SK-N-SH (cell line): ENCODE data around the gene BRD4. TPM values are rescaled to one million over a fixed set of nuclear protein-coding genes. Genes with fewer than 3 reads are reported as not detected.

ENCODE experiments used
- CTCF ChIA-PET: fragments of 300-600, 350-600 bp; formaldehyde crosslinking; extraction: SDS; loops from one replicate; lab custom pipeline; 2021; lab: Yijun Ruan, JAX
- POLR2A ChIA-PET: fragments of 350-600 bp; sonication (Branson Sonifier 250); formaldehyde crosslinking; extraction: SDS; loops from one replicate; lab custom pipeline; 2020; ENCODE audit warnings: antibody characterized with exemption, inconsistent platforms; lab: Yijun Ruan, JAX
- DNase-seq: peaks from one replicate; pipeline ENCODE4 v3.0.0; 2012
- H2AFZ ChIP-seq: fragments of 200-600 bp; sonication (generic); 2 replicates; pipeline ENCODE4 v1.8.1; 2016; ENCODE audit warnings: antibody characterized with exemption, mild to moderate bottlenecking, low read depth
- H3F3A ChIP-seq: fragments of 200-600 bp; sonication (generic); replicated peaks from 2 replicates; pipeline ENCODE3; 2016; ENCODE audit warnings: antibody characterized with exemption, mild to moderate bottlenecking; ENCODE audit not compliant: insufficient read depth
- H3K27ac ChIP-seq, 2 experiments: fragments of 200-500 bp in 1 of 2; fragments of 200-600 bp in 1 of 2; sonication (Bioruptor generic) in 1 of 2; sonication (generic), shearing (Covaris generic) in 1 of 2; 2 replicates each; pipeline versions ENCODE4 v1.5.1 to v1.6.1; 2014 to 2016; ENCODE audit warnings: low read depth in 2 of 2, inconsistent platforms in 1 of 2, low read length in 1 of 2, mild to moderate bottlenecking in 1 of 2, mixed read lengths in 1 of 2
- H3K27me3 ChIP-seq: fragments of 200-600 bp; sonication (generic), shearing (Covaris generic); 2 replicates; pipeline ENCODE4 v1.6.1; 2016; ENCODE audit warnings: mixed run types; ENCODE audit not compliant: insufficient read depth
- H3K36me3 ChIP-seq, 2 experiments: fragments of 200-500 bp in 1 of 2; fragments of 200-600 bp in 1 of 2; sonication (Bioruptor generic) in 1 of 2; sonication (generic) in 1 of 2; replicated peaks in 1 of 2; 2 replicates each; pipeline versions ENCODE3 to v1.5.1; 2014 to 2016; ENCODE audit warnings: low read length in 1 of 2, mild to moderate bottlenecking in 1 of 2; ENCODE audit not compliant: insufficient read depth in 2 of 2, control insufficient read depth in 1 of 2
- H3K4me1 ChIP-seq, 2 experiments: fragments of 200-500 bp in 1 of 2; fragments of 200-600 bp in 1 of 2; sonication (Bioruptor generic) in 1 of 2; sonication (generic), shearing (Covaris generic) in 1 of 2; 2 replicates each; pipeline versions ENCODE4 v1.5.1 to v1.6.1; 2014 to 2016; ENCODE audit warnings: low read depth in 1 of 2, low read length in 1 of 2, mixed run types in 1 of 2; ENCODE audit not compliant: insufficient read depth in 2 of 2, control insufficient read depth in 1 of 2
- H3K4me2 ChIP-seq: fragments of 200-600 bp; sonication (generic), shearing (Covaris generic); 2 replicates; pipeline ENCODE4 v1.6.1; 2017; ENCODE audit warnings: mixed run types
- H3K4me3 ChIP-seq, 2 experiments: fragments of 200-500 bp in 1 of 2; fragments of 200-600 bp in 1 of 2; sonication (Bioruptor generic) in 1 of 2; sonication (generic), shearing (Covaris generic) in 1 of 2; 2 replicates each; pipeline versions ENCODE4 v1.5.1 to v1.8.1; 2014 to 2016; ENCODE audit warnings: low read depth in 2 of 2, inconsistent platforms in 1 of 2, low read length in 1 of 2, mild to moderate bottlenecking in 1 of 2, mixed read lengths in 1 of 2, moderate library complexity in 1 of 2
- H3K79me2 ChIP-seq: fragments of 200-600 bp; sonication (generic); 2 replicates; pipeline ENCODE4 v1.8.1; 2017; ENCODE audit warnings: mild to moderate bottlenecking; ENCODE audit not compliant: insufficient read depth
- H3K9ac ChIP-seq: fragments of 200-600 bp; sonication (generic); 2 replicates; pipeline ENCODE4 v1.6.1; 2017; ENCODE audit warnings: mixed run types
- H3K9me2 ChIP-seq: fragments of 200-600 bp; sonication (generic); 2 replicates; pipeline ENCODE4 v1.6.1; 2017; ENCODE audit warnings: mixed run types
- H3K9me3 ChIP-seq: fragments of 200-600 bp; sonication (generic); 2 replicates; pipeline ENCODE4 v1.6.1; 2017; ENCODE audit warnings: mixed run types, mild to moderate bottlenecking, moderate library complexity
- H4K20me1 ChIP-seq: fragments of 200-600 bp; sonication (generic); 2 replicates; pipeline ENCODE4 v1.6.1; 2017; ENCODE audit warnings: mild to moderate bottlenecking, mixed run types; ENCODE audit not compliant: insufficient read depth
- FOSL2 ChIP-seq: IDR thresholded peaks from 2 replicates; pipeline ENCODE4 v1.4.0; 2012; ENCODE audit warnings: low read depth, mild to moderate bottlenecking, moderate library complexity, borderline replicate concordance
- GABPA ChIP-seq: IDR thresholded peaks from 2 replicates; pipeline ENCODE4 v1.4.0; 2012; ENCODE audit warnings: low read depth, mild to moderate bottlenecking
- JUND ChIP-seq: IDR thresholded peaks from 2 replicates; pipeline ENCODE4 v1.4.0; 2012
- RFX5 ChIP-seq: IDR thresholded peaks from 2 replicates; pipeline ENCODE4 v1.6.1; 2012; ENCODE audit warnings: mild to moderate bottlenecking, improper control_type of control experiment, low read length
- SMC3 ChIP-seq: IDR thresholded peaks from 2 replicates; pipeline ENCODE4 v1.6.1; 2012; ENCODE audit warnings: low read depth, low read length, improper control_type of control experiment
- TAF1 ChIP-seq: IDR thresholded peaks from 2 replicates; pipeline ENCODE4 v1.6.1; 2012; ENCODE audit warnings: low read depth, mild to moderate bottlenecking, low read length, moderate library complexity, borderline replicate concordance
- YY1 ChIP-seq: IDR thresholded peaks from 2 replicates; pipeline ENCODE4 v1.4.0; 2012; ENCODE audit warnings: low read depth, mild to moderate bottlenecking
- WGBS: methylation state at CpG from one replicate; pipeline ENCODE4 v1.1.6; 2017; ENCODE audit warnings: low lambda C conversion rate; 5-methylcytosine and 5-hydroxymethylcytosine counted together
- polyA plus RNA-seq, 3 experiments: library from polyadenylated mRNA; depleted of rRNA; stranded (reverse); fragments of >200 nt; gene quantifications; 2 replicates each; pipeline ENCODE4 v1.2.3, GENCODE V29; 2012
- TF ChIP-seq, protein P1 (sequence below): fragments of 150-350 bp; IDR thresholded peaks from 2 replicates; pipeline ENCODE4 v1.6.1; 2017; ENCODE audit warnings: antibody characterized with exemption, low read length, low read depth, borderline replicate concordance
- TF ChIP-seq, protein P2 (sequence below): fragments of 150-350 bp; IDR thresholded peaks from 2 replicates; pipeline ENCODE4 v1.6.1; 2016; ENCODE audit warnings: mild to moderate bottlenecking, low read depth, low read length
- TF ChIP-seq, protein P3 (sequence below): IDR thresholded peaks from 2 replicates; pipeline ENCODE4; 2012

Gene BRD4
- polyA plus RNA-seq, 1 of the 3 experiments (the other 2 are of a cell fraction), result 10.0 TPM

DNA sequence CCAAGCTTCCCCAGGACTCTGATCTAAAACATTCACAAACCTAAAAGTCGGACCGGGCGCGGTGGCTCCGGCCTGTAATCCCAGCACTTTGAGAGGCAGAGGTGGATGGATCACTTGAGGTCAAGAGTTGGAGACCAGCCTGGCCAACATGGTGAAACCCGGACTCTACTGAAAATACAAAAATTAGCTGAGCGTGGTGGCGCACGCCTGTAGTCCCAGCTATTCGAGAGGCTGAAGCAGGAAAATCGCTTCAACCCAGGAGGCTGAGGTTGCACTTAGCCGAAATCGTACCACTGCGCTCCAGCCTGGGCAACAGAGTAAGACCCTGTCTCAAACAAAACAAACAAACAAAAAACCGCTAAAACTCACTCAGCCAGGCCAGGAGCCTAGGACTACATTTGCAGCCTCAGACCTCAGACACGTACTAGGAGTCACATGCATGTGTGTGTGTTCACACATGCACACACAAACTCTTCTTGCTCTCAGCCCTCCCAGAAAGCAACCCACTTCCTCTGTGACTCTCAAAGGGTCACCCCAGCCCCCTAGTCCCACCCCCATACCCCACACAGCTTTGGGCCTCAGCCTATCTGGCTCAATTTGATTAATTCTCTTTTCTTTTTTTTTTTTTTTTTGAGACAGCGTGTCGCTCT lies 130.8 kb downstream of the BRD4 start:
- Histone ChIP-seq H3K27me3 (no peaks in the 10 kb centered on the region), H3K9me3 (no peaks in the 10 kb centered on the region), H4K20me1 (no peaks in the 10 kb centered on the region), H3K4me3 (0 out of 4 replicates have a peak overlapping the region, but pooled peaks of 1 of the 2 experiments have one; percentile 43), H3K79me2 (no peaks in the 10 kb centered on the region), H3K4me2 (peak overlapping the region; percentile 52; the same call in 1 of the 2 replicates), H2AFZ (peak overlapping the region; percentile 74; the same call in 1 of the 2 replicates), H3K27ac (no peak overlapping the region), H3K4me1 (peaks cover 0 to 18% of the 10 kb centered on the region in 2 experiments; a peak in 1 of 4 replicates), H3F3A (peaks cover 11% of the 10 kb centered on the region), H3K9me2 (no peaks in the 10 kb centered on the region), H3K36me3 (no peaks in the 10 kb centered on the region), H3K9ac (no peak overlapping the region)
- no peak for DNase-seq
- ChIA-PET CTCF (interaction anchor here (0.8 to 2.1 kb wide), 3 partner anchors 11 to 62 kb away, joined by 3 to 5 read pairs (median 3); no protein-coding TSS in a partner anchor), POLR2A (no interaction called here)
- WGBS, result 97% methylated on average over 14 of the region's 18 CpGs
- TF ChIP-seq, protein P1, sequence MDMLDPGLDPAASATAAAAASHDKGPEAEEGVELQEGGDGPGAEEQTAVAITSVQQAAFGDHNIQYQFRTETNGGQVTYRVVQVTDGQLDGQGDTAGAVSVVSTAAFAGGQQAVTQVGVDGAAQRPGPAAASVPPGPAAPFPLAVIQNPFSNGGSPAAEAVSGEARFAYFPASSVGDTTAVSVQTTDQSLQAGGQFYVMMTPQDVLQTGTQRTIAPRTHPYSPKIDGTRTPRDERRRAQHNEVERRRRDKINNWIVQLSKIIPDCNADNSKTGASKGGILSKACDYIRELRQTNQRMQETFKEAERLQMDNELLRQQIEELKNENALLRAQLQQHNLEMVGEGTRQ, result no peak
- TF ChIP-seq RFX5, result no peak
- TF ChIP-seq YY1, result no peak
- TF ChIP-seq, protein P2, sequence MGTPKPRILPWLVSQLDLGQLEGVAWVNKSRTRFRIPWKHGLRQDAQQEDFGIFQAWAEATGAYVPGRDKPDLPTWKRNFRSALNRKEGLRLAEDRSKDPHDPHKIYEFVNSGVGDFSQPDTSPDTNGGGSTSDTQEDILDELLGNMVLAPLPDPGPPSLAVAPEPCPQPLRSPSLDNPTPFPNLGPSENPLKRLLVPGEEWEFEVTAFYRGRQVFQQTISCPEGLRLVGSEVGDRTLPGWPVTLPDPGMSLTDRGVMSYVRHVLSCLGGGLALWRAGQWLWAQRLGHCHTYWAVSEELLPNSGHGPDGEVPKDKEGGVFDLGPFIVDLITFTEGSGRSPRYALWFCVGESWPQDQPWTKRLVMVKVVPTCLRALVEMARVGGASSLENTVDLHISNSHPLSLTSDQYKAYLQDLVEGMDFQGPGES, result no peak
- TF ChIP-seq JUND, result no peak
- TF ChIP-seq, protein P3, sequence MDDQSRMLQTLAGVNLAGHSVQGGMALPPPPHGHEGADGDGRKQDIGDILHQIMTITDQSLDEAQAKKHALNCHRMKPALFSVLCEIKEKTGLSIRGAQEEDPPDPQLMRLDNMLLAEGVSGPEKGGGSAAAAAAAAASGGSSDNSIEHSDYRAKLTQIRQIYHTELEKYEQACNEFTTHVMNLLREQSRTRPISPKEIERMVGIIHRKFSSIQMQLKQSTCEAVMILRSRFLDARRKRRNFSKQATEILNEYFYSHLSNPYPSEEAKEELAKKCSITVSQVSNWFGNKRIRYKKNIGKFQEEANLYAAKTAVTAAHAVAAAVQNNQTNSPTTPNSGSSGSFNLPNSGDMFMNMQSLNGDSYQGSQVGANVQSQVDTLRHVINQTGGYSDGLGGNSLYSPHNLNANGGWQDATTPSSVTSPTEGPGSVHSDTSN, result no peak
- TF ChIP-seq GABPA, result no peak
- no peak for TF ChIP-seq FOSL2

DNA sequence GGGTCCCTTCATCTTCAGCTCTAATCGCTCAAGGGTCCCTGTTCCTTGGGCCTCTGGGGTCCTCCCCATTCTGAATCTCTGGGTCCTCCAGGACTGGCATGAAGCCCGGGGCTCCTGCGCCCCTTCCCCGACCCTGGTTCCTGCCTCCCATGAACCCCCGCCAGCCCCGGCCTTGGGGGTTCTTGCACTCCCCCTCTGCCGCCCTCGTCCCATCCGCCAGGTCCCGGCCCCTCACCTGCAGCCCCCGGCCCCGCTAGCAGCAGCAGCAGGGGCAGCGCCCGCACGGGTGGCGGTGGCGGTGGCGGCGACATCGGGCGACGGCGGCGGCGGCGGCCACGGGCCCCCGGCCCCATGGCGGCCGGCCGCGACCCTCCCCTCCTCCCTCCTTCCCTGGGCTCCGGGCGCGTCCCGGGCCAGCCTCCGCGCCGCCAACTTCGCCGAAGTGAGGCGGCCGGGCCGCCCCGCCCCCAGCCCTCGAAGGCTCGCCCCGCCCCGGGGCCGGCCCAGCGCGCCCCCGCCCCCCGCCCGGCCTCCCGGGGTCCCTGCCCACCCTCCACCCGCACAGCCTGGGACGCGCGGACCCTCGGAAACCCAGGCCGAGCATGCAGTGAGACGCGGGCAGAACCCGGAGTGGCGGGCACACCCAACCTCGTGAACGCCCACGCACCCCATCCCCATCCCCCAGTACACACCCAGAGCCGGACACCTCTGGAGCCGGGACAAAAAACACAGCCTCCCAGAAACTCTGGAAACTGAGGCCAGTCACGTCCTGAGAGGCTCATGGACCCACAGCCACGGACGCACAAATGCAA lies 131.6 kb downstream of the BRD4 start, which contains the start of gene NOTCH3:
TSS of gene NOTCH3 (minus strand) at position 443 of the 812 bp plus-strand sequence. CDS start at position 353, 90 bp downstream.
- 2% methylated on average over 20 of the region's 74 CpGs for WGBS
- peak within 1 kb of the TSS; percentile 67 for H3K9ac ChIP-seq
- H3K4me1 ChIP-seq, result peaks cover 0 to 18% of the 10 kb centered on the region in 2 experiments; a peak in 1 of 4 replicates
- no peak for TF ChIP-seq TAF1
- TF ChIP-seq SMC3, result no peak
- H3F3A ChIP-seq, result peaks cover 11% of the 10 kb centered on the region
- peak within 1 kb of the TSS; percentile 62 to 75 for H3K4me3 ChIP-seq
- no peaks in the 10 kb centered on the region for H4K20me1 ChIP-seq
- H3K9me3 ChIP-seq, result no peaks in the 10 kb centered on the region
- ChIA-PET CTCF (interaction anchor here (0.7 to 1.4 kb wide), 2 partner anchors 13 to 23 kb away, joined by 3 read pairs; no protein-coding TSS in a partner anchor), POLR2A (interaction anchor here (2.0 kb wide), 1 partner anchor 218 kb away, joined by 5 read pairs; the partner anchor contains the start of gene AKAP8L)
- H3K9me2 ChIP-seq, result no peaks in the 10 kb centered on the region
- DNase-seq, result peak; percentile 88
- peak within 1 kb of the TSS in 1 of 2 experiments; percentile 8; a peak in 1 of 4 replicates for H3K27ac ChIP-seq
- no peaks in the 10 kb centered on the region for H3K27me3 ChIP-seq
- H3K36me3 ChIP-seq, result no peaks in the 10 kb centered on the region
- H3K79me2 ChIP-seq, result no peaks in the 10 kb centered on the region
- peak within 1 kb of the TSS; percentile 79; the same call in 1 of the 2 replicates for H2AFZ ChIP-seq
- H3K4me2 ChIP-seq, result peak within 1 kb of the TSS; percentile 94
